ENCODE results near the gene HMGXB4.
A peak's percentile ranks its signal among the peaks of the same experiment; 100 is the strongest.

HMGXB4 gene

DNA sequence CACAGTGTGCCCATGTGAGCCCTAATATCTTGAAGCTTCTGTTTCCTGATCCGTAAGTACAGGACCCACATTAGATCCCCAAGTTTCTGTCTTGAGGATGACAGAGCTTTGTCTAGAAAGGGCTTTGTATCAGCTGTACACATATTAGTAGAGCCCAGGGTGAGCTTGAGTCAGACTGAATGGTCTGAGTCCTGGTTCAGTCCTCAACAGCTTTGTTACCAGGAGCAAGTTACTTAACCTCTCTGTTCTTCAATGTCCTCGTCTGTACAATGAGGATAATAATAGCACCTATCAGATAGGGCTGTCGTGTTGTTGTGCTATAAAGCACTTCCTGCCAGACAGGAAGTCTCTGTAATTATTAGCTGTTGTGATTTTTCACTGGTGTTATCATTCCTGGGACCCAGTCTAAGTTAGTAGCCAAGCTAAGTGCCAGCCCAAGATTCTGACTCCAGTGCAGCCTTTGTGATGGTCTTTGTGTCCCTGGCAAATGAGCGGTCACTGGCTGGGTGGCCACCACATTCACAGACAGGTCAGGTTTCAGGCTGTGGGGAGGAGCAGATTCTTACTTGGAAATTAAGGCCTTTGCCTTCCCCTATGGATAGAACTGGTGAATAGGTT lies 49.2 kb downstream of the HMGXB4 start:
- H3K4me2 ChIP-seq (ENCODE audit: low read length), result no peak overlapping the region

GRCh38 chr22:35307372-35307771 lies 50.1 kb downstream of the HMGXB4 start:
- Histone ChIP-seq H3K79me2 (ENCODE audit: insufficient read depth, low read length) (no peaks in the 10 kb centered on the region), H3K4me2 (ENCODE audit: low read length) (no peak overlapping the region), H3K27me3 (ENCODE audit: insufficient read depth, low read length) (no peaks in the 10 kb centered on the region)

More for the DNA sequence above, 49.2 kb downstream of the HMGXB4 start:
- Histone ChIP-seq H3K9me3 (ENCODE audit: low read length) (no peaks in the 10 kb centered on the region), H3K4me3 (ENCODE audit: low read depth, low read length, poor library complexity, severe bottlenecking) (no peak overlapping the region), H3K36me3 (ENCODE audit: insufficient read depth, low read length) (no peaks in the 10 kb centered on the region), H4K20me1 (ENCODE audit: insufficient read depth, low read length) (no peaks in the 10 kb centered on the region), H3F3A (ENCODE audit: insufficient read depth, low read length) (no peaks in the 10 kb centered on the region), H3K27me3 (ENCODE audit: insufficient read depth, low read length) (no peaks in the 10 kb centered on the region), H3K27ac (ENCODE audit: low read depth, low read length, poor library complexity, severe bottlenecking) (peak overlapping the region; percentile 8), H2AFZ (ENCODE audit: low read length) (no peak overlapping the region), H3K9me2 (ENCODE audit: low read depth, low read length) (no peaks in the 10 kb centered on the region), H3K9ac (ENCODE audit: low read length) (no peak overlapping the region), H3K79me2 (ENCODE audit: insufficient read depth, low read length) (no peaks in the 10 kb centered on the region), H3K4me1 (ENCODE audit: insufficient read depth, low read length, severe bottlenecking) (peaks cover 42% of the 10 kb centered on the region)
- no peak for TF ChIP-seq EZH2 (IDR thresholded peaks at IDR 0.05; ENCODE audit: borderline replicate concordance, low read length)
- TF ChIP-seq CTCF (IDR thresholded peaks at IDR 0.05; ENCODE audit: low read length), result no peak

GRCh38 chr22:35307892-35308291 lies 50.6 kb downstream of the HMGXB4 start:
- Histone ChIP-seq H3K4me1 (ENCODE audit: insufficient read depth, low read length, severe bottlenecking) (peaks cover 56% of the 10 kb centered on the region), H2AFZ (ENCODE audit: low read length) (no peak overlapping the region), H3K9me3 (ENCODE audit: low read length) (no peaks in the 10 kb centered on the region), H3K27me3 (ENCODE audit: insufficient read depth, low read length) (no peaks in the 10 kb centered on the region), H3K27ac (ENCODE audit: low read depth, low read length, poor library complexity, severe bottlenecking) (no peak overlapping the region), H4K20me1 (ENCODE audit: insufficient read depth, low read length) (no peaks in the 10 kb centered on the region), H3K9me2 (ENCODE audit: low read depth, low read length) (no peaks in the 10 kb centered on the region), H3K4me3 (ENCODE audit: low read depth, low read length, poor library complexity, severe bottlenecking) (no peak overlapping the region), H3K4me2 (ENCODE audit: low read length) (no peak overlapping the region), H3K36me3 (ENCODE audit: insufficient read depth, low read length) (no peaks in the 10 kb centered on the region), H3K79me2 (ENCODE audit: insufficient read depth, low read length) (no peaks in the 10 kb centered on the region), H3F3A (ENCODE audit: insufficient read depth, low read length) (0 out of 2 replicates have a peak, but pooled peaks cover 4% of the 10 kb centered on the region), H3K9ac (ENCODE audit: low read length) (no peak overlapping the region)
- TF ChIP-seq CTCF (IDR thresholded peaks at IDR 0.05; ENCODE audit: low read length) (no peak), EZH2 (IDR thresholded peaks at IDR 0.05; ENCODE audit: borderline replicate concordance, low read length) (no peak)

More at GRCh38 chr22:35307372-35307771, 50.1 kb downstream of the HMGXB4 start:
- no peaks in the 10 kb centered on the region for H3K9me3 ChIP-seq (ENCODE audit: low read length)
- H2AFZ ChIP-seq (ENCODE audit: low read length), result no peak overlapping the region
- H3K4me1 ChIP-seq (ENCODE audit: insufficient read depth, low read length, severe bottlenecking), result peaks cover 51% of the 10 kb centered on the region
- no peak overlapping the region for H3K4me3 ChIP-seq (ENCODE audit: low read depth, low read length, poor library complexity, severe bottlenecking)
- no peaks in the 10 kb centered on the region for H3F3A ChIP-seq (ENCODE audit: insufficient read depth, low read length)
- no peaks in the 10 kb centered on the region for H3K36me3 ChIP-seq (ENCODE audit: insufficient read depth, low read length)
- H3K27ac ChIP-seq (ENCODE audit: low read depth, low read length, poor library complexity, severe bottlenecking), result no peak overlapping the region
- no peak for TF ChIP-seq EZH2 (IDR thresholded peaks at IDR 0.05; ENCODE audit: borderline replicate concordance, low read length)
- no peak for TF ChIP-seq CTCF (IDR thresholded peaks at IDR 0.05; ENCODE audit: low read length)
- H3K9me2 ChIP-seq (ENCODE audit: low read depth, low read length), result no peaks in the 10 kb centered on the region
- no peaks in the 10 kb centered on the region for H4K20me1 ChIP-seq (ENCODE audit: insufficient read depth, low read length)
- no peak overlapping the region for H3K9ac ChIP-seq (ENCODE audit: low read length)

Data from OCI-LY1 (cell line).